ENCODE data around the gene KRTAP6-3.

The KRTAP6-3 gene

GRCh38 chr21:30628109-30628508, 35.9 kb downstream of the KRTAP6-3 start:
- DNase-seq = no peak

- no peak for DNase-seq
Observed at GRCh38 chr21:30629200-30629599, 37.0 kb downstream of the KRTAP6-3 start.

GRCh38 chr21:30634906-30635305, 42.7 kb downstream of the KRTAP6-3 start, which contains the start of gene KRTAP20-2:
Gene KRTAP20-2, plus strand, starts transcription at chr21:30635206. Its CDS starts 58 bp downstream, at chr21:30635264.
- no peak for DNase-seq

- no peak for DNase-seq
Observed at GRCh38 chr21:30638686-30639085, 46.4 kb downstream of the KRTAP6-3 start.

GRCh38 chr21:30642564-30642963, 50.3 kb downstream of the KRTAP6-3 start, which contains the start of gene KRTAP20-3:
Gene KRTAP20-3, plus strand, starts transcription at chr21:30642864.
- DNase-seq = no peak

Measured in activated CD8-positive, alpha-beta memory T cell treated with anti-CD3 and anti-CD28 coated beads, Interleukin-2, amount 50 U/mL, for 48 hours (primary cell).